Epidermal melanocyte (primary cell): ENCODE results near the gene MAP3K15.
"Not testable (repeated sequence)": the region's sequence is repeated elsewhere in the genome, so short reads cannot be mapped to it uniquely, and the experiment has no call there.

Experiments used
- DNase-seq: peaks from one replicate; pipeline ENCODE4 v3.0.0; 2011; ENCODE audit warnings: low spot score; ENCODE audit not compliant: insufficient read length

MAP3K15 gene

GRCh38 chrX:19535476-19535875 lies 20.2 kb upstream of the MAP3K15 start:
- DNase-seq = peak; percentile 36

- no peak for DNase-seq
Observed at GRCh38 chrX:19532709-19533108, 17.4 kb upstream of the MAP3K15 start.

GRCh38 chrX:19517965-19518364 lies 2.7 kb upstream of the MAP3K15 start:
- no peak for DNase-seq

- no peak for DNase-seq
Observed at GRCh38 chrX:19515615-19516105, 352 bp upstream of the MAP3K15 start.

- DNase-seq = no peak
Observed at GRCh38 chrX:19513383-19513782, 1.9 kb downstream of the MAP3K15 start.

- DNase-seq = no peak
Observed at GRCh38 chrX:19512961-19513360, 2.3 kb downstream of the MAP3K15 start.

GRCh38 chrX:19512359-19512758 lies 2.9 kb downstream of the MAP3K15 start:
- no peak for DNase-seq

GRCh38 chrX:19511796-19512195 lies 3.5 kb downstream of the MAP3K15 start:
- not testable (repeated sequence) for DNase-seq

- no peak for DNase-seq
Observed at GRCh38 chrX:19496711-19497110, 18.6 kb downstream of the MAP3K15 start.

GRCh38 chrX:19487520-19488200 lies 27.6 kb downstream of the MAP3K15 start:
- no peak for DNase-seq

GRCh38 chrX:19479458-19479857 lies 35.9 kb downstream of the MAP3K15 start:
- DNase-seq = no peak

- DNase-seq = not testable (repeated sequence)
Observed at GRCh38 chrX:19468383-19468782, 46.9 kb downstream of the MAP3K15 start.

- no peak for DNase-seq
Observed at GRCh38 chrX:19462879-19463278, 52.4 kb downstream of the MAP3K15 start.

- DNase-seq = no peak
Observed at GRCh38 chrX:19462231-19462630, 53.1 kb downstream of the MAP3K15 start.

GRCh38 chrX:19457662-19458061 lies 57.6 kb downstream of the MAP3K15 start:
- no peak for DNase-seq

GRCh38 chrX:19448077-19448476 lies 67.2 kb downstream of the MAP3K15 start:
- no peak for DNase-seq

GRCh38 chrX:19446397-19446796 lies 68.9 kb downstream of the MAP3K15 start:
- DNase-seq = no peak

- DNase-seq = not testable (repeated sequence)
Observed at GRCh38 chrX:19445772-19446171, 69.5 kb downstream of the MAP3K15 start.

- no peak for DNase-seq
Observed at GRCh38 chrX:19443869-19444526, 71.3 kb downstream of the MAP3K15 start.

GRCh38 chrX:19440713-19441112 lies 74.6 kb downstream of the MAP3K15 start:
- DNase-seq = no peak

- not testable (repeated sequence) for DNase-seq
Observed at GRCh38 chrX:19422661-19423060, 92.6 kb downstream of the MAP3K15 start.

GRCh38 chrX:19410259-19410658 lies 105.0 kb downstream of the MAP3K15 start:
- DNase-seq = no peak

- no peak for DNase-seq
Observed at GRCh38 chrX:19403696-19404095, 111.6 kb downstream of the MAP3K15 start.
